Measurements from ENCODE around the gene RAB10.

Gene RAB10

DNA sequence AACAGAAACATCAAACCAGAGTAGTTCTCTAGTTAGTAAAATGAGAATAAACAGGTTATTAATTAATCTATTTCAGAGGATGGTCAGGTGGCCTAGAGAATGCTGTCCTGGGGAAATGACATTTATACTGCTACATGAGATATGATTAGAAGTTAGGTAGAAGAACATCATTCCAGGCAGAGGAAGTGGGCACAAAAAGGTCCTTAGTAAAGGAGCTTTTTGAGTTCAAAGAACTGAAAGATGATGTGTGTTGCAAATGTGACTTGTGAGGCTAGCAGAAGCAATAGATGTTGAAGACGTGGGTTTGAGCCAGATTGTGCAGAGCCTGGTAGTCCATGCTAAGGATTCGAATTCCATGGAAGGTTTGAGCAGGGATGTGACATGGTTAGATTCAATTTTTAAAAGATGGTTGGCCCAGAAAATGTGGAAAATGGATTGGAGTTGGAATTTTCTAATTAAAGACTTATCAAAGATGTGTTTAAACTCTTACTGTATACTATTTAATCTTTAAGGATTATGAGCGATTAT, 34.2 kb downstream of the RAB10 start:
- H3K27me3 ChIP-seq (ENCODE audit: insufficient read depth, poor library complexity, severe bottlenecking) = no peaks in the 10 kb centered on the region
- H3K36me3 ChIP-seq (ENCODE audit: low read depth) = peaks cover 37% of the 10 kb centered on the region
- peaks cover 40% of the 10 kb centered on the region for H3K4me1 ChIP-seq (ENCODE audit: insufficient read depth, poor library complexity, severe bottlenecking)
- TF ChIP-seq, protein P1, sequence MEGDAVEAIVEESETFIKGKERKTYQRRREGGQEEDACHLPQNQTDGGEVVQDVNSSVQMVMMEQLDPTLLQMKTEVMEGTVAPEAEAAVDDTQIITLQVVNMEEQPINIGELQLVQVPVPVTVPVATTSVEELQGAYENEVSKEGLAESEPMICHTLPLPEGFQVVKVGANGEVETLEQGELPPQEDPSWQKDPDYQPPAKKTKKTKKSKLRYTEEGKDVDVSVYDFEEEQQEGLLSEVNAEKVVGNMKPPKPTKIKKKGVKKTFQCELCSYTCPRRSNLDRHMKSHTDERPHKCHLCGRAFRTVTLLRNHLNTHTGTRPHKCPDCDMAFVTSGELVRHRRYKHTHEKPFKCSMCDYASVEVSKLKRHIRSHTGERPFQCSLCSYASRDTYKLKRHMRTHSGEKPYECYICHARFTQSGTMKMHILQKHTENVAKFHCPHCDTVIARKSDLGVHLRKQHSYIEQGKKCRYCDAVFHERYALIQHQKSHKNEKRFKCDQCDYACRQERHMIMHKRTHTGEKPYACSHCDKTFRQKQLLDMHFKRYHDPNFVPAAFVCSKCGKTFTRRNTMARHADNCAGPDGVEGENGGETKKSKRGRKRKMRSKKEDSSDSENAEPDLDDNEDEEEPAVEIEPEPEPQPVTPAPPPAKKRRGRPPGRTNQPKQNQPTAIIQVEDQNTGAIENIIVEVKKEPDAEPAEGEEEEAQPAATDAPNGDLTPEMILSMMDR (IDR thresholded peaks at IDR 0.05; ENCODE audit: poor library complexity, severe bottlenecking) = no peak
- H3K4me3 ChIP-seq (ENCODE audit: severe bottlenecking) = no peak overlapping the region
- ATAC-seq (ENCODE audit: low read depth) = no peak; the same call in 2 of the 3 replicates
- no peak for DNase-seq (ENCODE audit: low spot score)
- peak overlapping the region; percentile 74 for H3K27ac ChIP-seq (ENCODE audit: poor library complexity, severe bottlenecking)
- H3K9me3 ChIP-seq (ENCODE audit: severe bottlenecking) = no peaks in the 10 kb centered on the region

DNA sequence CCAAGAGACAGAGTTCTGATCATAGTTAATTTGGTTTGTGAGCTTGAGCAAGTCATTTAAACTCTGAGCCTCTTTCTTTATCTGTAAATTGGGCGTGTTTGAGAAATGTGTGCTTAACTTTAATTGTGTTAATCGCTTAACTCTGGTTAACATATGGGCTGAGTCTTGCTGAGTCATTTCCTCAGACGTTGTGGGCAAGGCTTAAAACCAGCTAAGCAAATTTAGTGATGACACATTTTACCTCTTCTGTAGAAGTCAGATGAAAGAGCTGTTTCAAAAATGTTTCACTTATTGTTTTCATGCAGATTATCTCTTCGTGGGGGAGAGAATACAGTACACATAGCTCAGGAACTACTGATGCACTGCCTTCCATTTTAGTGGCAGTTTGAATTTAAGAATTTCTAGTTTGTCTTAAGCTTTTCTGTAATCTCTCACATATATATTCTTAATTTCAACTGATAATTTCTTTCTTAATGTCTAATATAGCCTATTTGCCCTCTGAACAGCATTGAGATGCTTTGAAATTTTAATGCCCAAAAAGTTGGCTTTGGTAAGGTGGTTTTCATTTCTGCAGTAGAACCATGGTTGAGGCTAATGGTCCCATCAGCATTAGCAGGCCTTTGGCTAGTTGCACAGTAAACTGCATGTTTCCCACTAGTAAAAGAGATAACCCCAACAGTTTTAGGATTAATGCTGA, 34.9 kb downstream of the RAB10 start:
- Histone ChIP-seq H3K27me3 (ENCODE audit: insufficient read depth, poor library complexity, severe bottlenecking) (no peaks in the 10 kb centered on the region), H3K9me3 (ENCODE audit: severe bottlenecking) (no peaks in the 10 kb centered on the region), H3K36me3 (ENCODE audit: low read depth) (peaks cover 30% of the 10 kb centered on the region), H3K27ac (ENCODE audit: poor library complexity, severe bottlenecking) (peak overlapping the region; percentile 74), H3K4me3 (ENCODE audit: severe bottlenecking) (no peak overlapping the region), H3K4me1 (ENCODE audit: insufficient read depth, poor library complexity, severe bottlenecking) (peaks cover 40% of the 10 kb centered on the region)
- DNase-seq (ENCODE audit: low spot score) = no peak
- ATAC-seq (ENCODE audit: low read depth) = peak; percentile 96
- TF ChIP-seq, protein P1 (IDR thresholded peaks at IDR 0.05; ENCODE audit: poor library complexity, severe bottlenecking) = no peak

DNA sequence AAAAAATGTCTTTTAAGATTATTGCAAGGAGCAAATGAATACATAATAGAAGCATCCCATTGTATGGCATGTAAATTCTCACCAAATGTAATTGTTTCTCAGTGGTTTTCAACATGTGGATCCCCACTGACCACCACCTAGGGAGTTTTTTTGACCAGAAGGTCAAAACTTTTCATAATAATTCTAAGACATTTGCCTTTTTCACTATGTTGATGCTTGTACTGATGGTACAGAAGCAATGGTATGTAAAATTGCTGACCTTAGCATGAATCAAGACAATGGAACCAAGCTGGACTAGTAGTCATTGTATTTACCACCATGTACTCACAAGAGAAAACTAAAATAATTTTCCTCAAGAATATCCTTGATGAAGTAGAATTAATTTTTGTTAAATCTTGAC, 36.8 kb downstream of the RAB10 start:
- Histone ChIP-seq H3K9me3 (ENCODE audit: severe bottlenecking) (no peaks in the 10 kb centered on the region), H3K27ac (ENCODE audit: poor library complexity, severe bottlenecking) (no peak overlapping the region), H3K27me3 (ENCODE audit: insufficient read depth, poor library complexity, severe bottlenecking) (no peaks in the 10 kb centered on the region), H3K36me3 (ENCODE audit: low read depth) (peaks cover 19% of the 10 kb centered on the region), H3K4me3 (ENCODE audit: severe bottlenecking) (no peak overlapping the region), H3K4me1 (ENCODE audit: insufficient read depth, poor library complexity, severe bottlenecking) (peaks cover 40% of the 10 kb centered on the region)
- ATAC-seq (ENCODE audit: low read depth) (no peak), DNase-seq (ENCODE audit: low spot score) (no peak)
- TF ChIP-seq, protein P1 (IDR thresholded peaks at IDR 0.05; ENCODE audit: poor library complexity, severe bottlenecking) = no peak

DNA sequence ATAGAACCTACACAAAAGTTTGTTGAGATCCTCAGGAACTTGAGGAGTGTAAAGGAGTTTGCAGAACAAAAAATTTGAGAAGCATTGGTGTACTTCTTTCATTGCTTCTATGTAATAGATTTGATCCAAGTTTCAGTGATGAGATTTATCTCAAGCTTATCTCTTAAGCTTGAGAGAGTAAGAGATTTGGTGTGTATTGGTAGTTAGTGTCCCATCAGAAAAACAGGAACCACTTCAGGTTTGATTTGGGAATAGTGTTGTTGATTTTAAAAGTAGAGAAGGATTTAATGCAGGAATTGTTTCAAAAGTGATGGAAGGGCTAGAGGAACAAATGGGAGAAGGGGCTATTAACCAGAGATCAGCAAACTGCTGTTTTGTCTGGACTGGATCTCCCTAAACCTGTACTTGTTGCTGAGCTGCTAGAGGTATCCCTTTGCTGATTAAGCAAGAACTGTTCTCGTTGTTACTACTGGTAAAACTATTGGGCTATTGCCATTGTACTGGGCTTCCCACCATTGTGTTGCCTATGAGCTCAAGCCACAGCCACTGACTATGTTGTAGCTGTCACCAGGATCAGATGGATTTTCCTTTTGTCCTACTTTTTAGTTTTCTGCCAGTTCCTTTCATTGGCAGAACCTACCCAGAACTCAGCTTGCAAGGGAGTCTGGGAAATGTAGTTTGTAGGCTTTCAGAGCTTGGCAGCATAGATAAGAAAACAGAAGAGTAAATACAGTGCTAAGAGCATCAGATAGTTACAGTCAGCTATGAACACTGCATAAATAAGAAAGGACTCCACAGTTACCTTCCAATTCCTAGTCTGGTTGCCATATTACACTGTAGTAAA, 39.3 kb downstream of the RAB10 start:
- DNase-seq (ENCODE audit: low spot score) (no peak), ATAC-seq (ENCODE audit: low read depth) (no peak)
- TF ChIP-seq, protein P1 (IDR thresholded peaks at IDR 0.05; ENCODE audit: poor library complexity, severe bottlenecking) = no peak
- Histone ChIP-seq H3K9me3 (ENCODE audit: severe bottlenecking) (peaks cover 5% of the 10 kb centered on the region), H3K36me3 (ENCODE audit: low read depth) (peaks cover 16% of the 10 kb centered on the region), H3K4me1 (ENCODE audit: insufficient read depth, poor library complexity, severe bottlenecking) (peaks cover 39% of the 10 kb centered on the region), H3K27ac (ENCODE audit: poor library complexity, severe bottlenecking) (no peak overlapping the region), H3K4me3 (ENCODE audit: severe bottlenecking) (no peak overlapping the region), H3K27me3 (ENCODE audit: insufficient read depth, poor library complexity, severe bottlenecking) (no peaks in the 10 kb centered on the region)
